Panc1 (cell line): Measurements from ENCODE around the gene BRD3OS. TPM values are rescaled to one million over a fixed set of nuclear protein-coding genes. Genes with fewer than 3 reads are reported as not detected.

Experiments used
- ATAC-seq: fragments of 200-7000 bp; cut with Tn5 transposase; 2 replicates; pipeline ENCODE4 v1.9.1; 2020; ENCODE audit warnings: mild to moderate bottlenecking, moderate library complexity
- BruUV-seq: library from RNA; stranded (reverse); fragments of 400-500 nt; replicated peaks from 2 replicates; lab custom pipeline; 2021; lab: Mats Ljungman, UMichigan
- CTCF ChIA-PET: fragments of 300-600 bp; sonication (Branson Sonifier 250); formaldehyde crosslinking; loops from one replicate; lab custom pipeline; 2022; ENCODE audit warnings: antibody characterized with exemption; lab: Charles Lee
- POLR2A ChIA-PET: fragments of 300-600 bp; sonication (Branson Sonifier 250); formaldehyde crosslinking; loops from one replicate; lab custom pipeline; 2022; ENCODE audit warnings: antibody characterized with exemption; lab: Charles Lee
- DNase-seq: peaks from one replicate; pipeline ENCODE4 v3.0.0-alpha.2; 2010; ENCODE audit warnings: low read depth, low spot score
- H3K27ac ChIP-seq: 2 replicates; pipeline ENCODE4 v1.5.1; 2011; ENCODE audit warnings: mild to moderate bottlenecking, low read length, inconsistent platforms
- H3K27me3 ChIP-seq: fragments of 200-500 bp; sonication (Bioruptor generic); 2 replicates; pipeline ENCODE4 v1.6.0; 2014; ENCODE audit warnings: low read length, inconsistent platforms; ENCODE audit not compliant: control insufficient read depth, insufficient read depth
- H3K36me3 ChIP-seq: fragments of 200-500 bp; sonication (Bioruptor generic); 2 replicates; pipeline ENCODE4 v1.5.1; 2014; ENCODE audit warnings: inconsistent platforms, mild to moderate bottlenecking, low read length, moderate library complexity; ENCODE audit not compliant: control insufficient read depth, insufficient read depth
- H3K4me1 ChIP-seq: 2 replicates; pipeline ENCODE4 v1.5.1; 2011; ENCODE audit warnings: inconsistent platforms, mild to moderate bottlenecking, low read length, moderate library complexity; ENCODE audit not compliant: control insufficient read depth, insufficient read depth
- H3K4me3 ChIP-seq, 2 experiments: 2 replicates each; pipeline ENCODE4 v1.5.1; 2011 to 2012; ENCODE audit warnings: low read depth in 2 of 2, low read length in 2 of 2, mild to moderate bottlenecking in 2 of 2, inconsistent platforms in 1 of 2, moderate library complexity in 1 of 2
- H3K9me3 ChIP-seq: fragments of 200-500 bp; sonication (Bioruptor generic); 2 replicates; pipeline ENCODE4 v1.5.1; 2014; ENCODE audit warnings: low read depth, mild to moderate bottlenecking, inconsistent platforms, low read length, moderate library complexity; ENCODE audit not compliant: control insufficient read depth, insufficient read depth
- POLR2AphosphoS5 ChIP-seq: IDR thresholded peaks from 2 replicates; pipeline ENCODE4 v1.6.1; 2012; ENCODE audit warnings: mild to moderate bottlenecking, low read depth, low read length, moderate library complexity
- SIN3A ChIP-seq: IDR thresholded peaks from 2 replicates; pipeline ENCODE4 v1.6.1; 2012; ENCODE audit warnings: low read depth, mild to moderate bottlenecking, low read length, moderate library complexity, borderline replicate concordance; ENCODE audit not compliant: insufficient read depth
- TCF7L2 ChIP-seq: IDR thresholded peaks from 2 replicates; pipeline ENCODE4 v1.6.1; 2011; ENCODE audit warnings: mild to moderate bottlenecking, low read depth, low read length, inconsistent platforms
- in situ Hi-C: cut with HindIII; loops from 2 replicates; pipeline ENCODE4 v1.10.0; 2016; ENCODE audit warnings: low sequenced_read_pairs, low pct_unique_long_range_greater_than_20kb
- intact Hi-C: fragments of 100-400 bp; cut with micrococcal nuclease; formaldehyde crosslinking; loops from one replicate; pipeline ENCODE4 v1.10.0; 2022; ENCODE audit not compliant: unreplicated experiment
- total RNA-seq: library from RNA; stranded (reverse); gene quantifications from one replicate; pipeline ENCODE4 v1.2.1, GENCODE V29; 2021; ENCODE audit not compliant: unreplicated experiment
- TF ChIP-seq, protein P1 (sequence below): fragments of 450-650 bp; IDR thresholded peaks from 2 replicates; pipeline ENCODE4 v1.5.1; 2017; ENCODE audit warnings: mild to moderate bottlenecking
- TF ChIP-seq, protein P2 (sequence below), 2 experiments: IDR thresholded peaks; 2 replicates each; pipeline ENCODE4 v1.6.1; 2011 to 2012; ENCODE audit warnings: low read depth in 2 of 2, control low read depth in 1 of 2, low read length in 1 of 2, mild to moderate bottlenecking in 1 of 2, moderate library complexity in 1 of 2; ENCODE audit not compliant: insufficient read depth in 1 of 2

BRD3OS gene
- total RNA-seq, 1 experiment from 2014 or later, result 22.1 TPM

DNA sequence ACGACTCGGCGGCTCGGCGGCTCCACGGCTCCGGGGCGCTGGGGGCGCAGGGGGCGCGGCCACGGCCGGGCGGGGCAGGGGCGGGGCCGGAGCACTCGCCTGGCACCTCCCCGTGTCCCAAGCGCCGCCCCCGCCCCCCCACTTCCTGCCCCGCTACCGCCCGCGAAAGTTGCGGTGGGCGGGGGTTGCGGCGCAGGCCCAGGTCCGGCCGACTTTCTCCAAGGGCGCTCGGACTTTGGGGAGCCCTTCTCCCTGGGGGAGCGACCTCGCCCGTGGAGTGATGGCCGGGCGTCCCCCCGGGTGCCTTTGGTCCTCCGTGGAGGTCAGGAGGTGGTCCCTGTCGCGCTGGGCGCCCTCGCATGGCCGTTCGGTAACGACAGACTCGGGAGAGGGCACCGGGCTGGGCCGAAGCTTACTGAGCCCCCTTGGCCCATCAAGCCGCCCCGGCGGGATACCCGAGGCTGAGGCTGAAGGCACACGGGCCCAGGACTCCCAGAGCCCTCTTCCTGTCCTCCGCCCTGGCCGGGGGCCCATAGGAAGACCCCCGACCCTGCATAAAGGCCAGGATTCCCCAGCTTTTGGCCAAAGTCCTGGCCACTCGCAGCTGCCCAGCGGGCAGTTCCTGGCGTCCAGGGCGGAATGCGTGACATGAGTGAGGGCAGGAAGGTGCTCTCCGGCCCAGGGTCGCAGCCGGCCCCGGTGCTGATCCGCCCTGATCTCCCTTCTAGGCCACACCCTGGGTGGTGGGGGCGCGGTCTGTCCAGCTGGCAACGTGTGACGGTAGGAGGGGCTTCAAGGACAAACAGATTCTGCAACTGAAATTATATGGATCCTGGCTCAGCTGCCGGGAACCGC is 32.3 kb upstream of the BRD3OS start:
- no peaks in the 10 kb centered on the region for H3K36me3 ChIP-seq
- ChIA-PET CTCF (interaction anchor here (0.7 to 2.3 kb wide), 4 partner anchors 63 to 263 kb away, joined by 3 to 16 read pairs (median 7); no protein-coding TSS in a partner anchor), POLR2A (interaction anchor here (0.6 kb wide), 1 partner anchor 105 kb away, joined by 3 read pairs; no protein-coding TSS in a partner anchor)
- BruUV-seq, result no TSS peak
- peak overlapping the region; percentile 86 for H3K27ac ChIP-seq
- DNase-seq (no peak), ATAC-seq (peak; percentile 78)
- peak overlapping the region; percentile 66 to 77 for H3K4me3 ChIP-seq
- H3K4me1 ChIP-seq, result peaks cover 14% of the 10 kb centered on the region
- intact Hi-C loops, result no loop called here
- in situ Hi-C loops, result no loop called here
- no peaks in the 10 kb centered on the region for H3K27me3 ChIP-seq
- TF ChIP-seq, protein P1, sequence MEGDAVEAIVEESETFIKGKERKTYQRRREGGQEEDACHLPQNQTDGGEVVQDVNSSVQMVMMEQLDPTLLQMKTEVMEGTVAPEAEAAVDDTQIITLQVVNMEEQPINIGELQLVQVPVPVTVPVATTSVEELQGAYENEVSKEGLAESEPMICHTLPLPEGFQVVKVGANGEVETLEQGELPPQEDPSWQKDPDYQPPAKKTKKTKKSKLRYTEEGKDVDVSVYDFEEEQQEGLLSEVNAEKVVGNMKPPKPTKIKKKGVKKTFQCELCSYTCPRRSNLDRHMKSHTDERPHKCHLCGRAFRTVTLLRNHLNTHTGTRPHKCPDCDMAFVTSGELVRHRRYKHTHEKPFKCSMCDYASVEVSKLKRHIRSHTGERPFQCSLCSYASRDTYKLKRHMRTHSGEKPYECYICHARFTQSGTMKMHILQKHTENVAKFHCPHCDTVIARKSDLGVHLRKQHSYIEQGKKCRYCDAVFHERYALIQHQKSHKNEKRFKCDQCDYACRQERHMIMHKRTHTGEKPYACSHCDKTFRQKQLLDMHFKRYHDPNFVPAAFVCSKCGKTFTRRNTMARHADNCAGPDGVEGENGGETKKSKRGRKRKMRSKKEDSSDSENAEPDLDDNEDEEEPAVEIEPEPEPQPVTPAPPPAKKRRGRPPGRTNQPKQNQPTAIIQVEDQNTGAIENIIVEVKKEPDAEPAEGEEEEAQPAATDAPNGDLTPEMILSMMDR, result peak; percentile 75
- no peak for TF ChIP-seq POLR2AphosphoS5
- no peaks in the 10 kb centered on the region for H3K9me3 ChIP-seq

DNA sequence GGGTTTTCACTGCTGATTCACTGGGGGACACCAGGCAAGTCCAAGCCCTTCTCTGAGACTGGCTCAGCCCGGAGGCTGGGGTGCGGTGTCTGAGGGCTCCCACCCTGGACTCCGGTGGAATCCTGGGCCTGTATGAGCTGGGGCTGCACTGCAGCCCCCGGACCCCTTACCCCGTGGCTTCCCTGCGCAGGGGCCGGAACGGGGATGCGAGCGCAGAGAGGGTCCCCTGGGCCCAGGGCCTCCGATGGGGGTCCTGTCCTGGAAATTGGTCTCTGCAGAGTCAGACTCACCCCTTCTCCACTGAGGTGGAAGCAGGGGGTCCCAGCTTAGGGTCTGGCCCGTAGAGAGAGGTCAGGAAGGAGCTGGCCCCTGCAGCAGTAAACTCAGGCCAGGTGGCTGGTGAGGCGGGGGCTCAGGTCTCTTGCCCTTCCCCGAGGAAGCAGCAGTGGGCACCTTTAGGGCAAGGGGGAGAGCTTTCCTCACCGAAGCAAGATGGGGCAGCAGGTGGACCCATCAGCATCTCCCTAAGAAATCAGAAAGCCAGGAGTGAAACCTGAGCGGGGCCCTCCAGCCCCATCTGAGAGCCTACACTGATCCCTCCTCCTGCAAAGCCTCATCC is 31.5 kb upstream of the BRD3OS start:
- ATAC-seq, result no peak
- DNase-seq, result no peak
- Histone ChIP-seq H3K36me3 (no peaks in the 10 kb centered on the region), H3K4me3 (peak overlapping the region; percentile 66 to 77), H3K27me3 (no peaks in the 10 kb centered on the region), H3K27ac (peak overlapping the region; percentile 86; the same call in 1 of the 2 replicates), H3K9me3 (no peaks in the 10 kb centered on the region), H3K4me1 (peaks cover 14% of the 10 kb centered on the region)
- TF ChIP-seq SIN3A (no peak), POLR2AphosphoS5 (no peak), TCF7L2 (no peak)
- TF ChIP-seq, protein P1, result no peak
- TF ChIP-seq, protein P2, sequence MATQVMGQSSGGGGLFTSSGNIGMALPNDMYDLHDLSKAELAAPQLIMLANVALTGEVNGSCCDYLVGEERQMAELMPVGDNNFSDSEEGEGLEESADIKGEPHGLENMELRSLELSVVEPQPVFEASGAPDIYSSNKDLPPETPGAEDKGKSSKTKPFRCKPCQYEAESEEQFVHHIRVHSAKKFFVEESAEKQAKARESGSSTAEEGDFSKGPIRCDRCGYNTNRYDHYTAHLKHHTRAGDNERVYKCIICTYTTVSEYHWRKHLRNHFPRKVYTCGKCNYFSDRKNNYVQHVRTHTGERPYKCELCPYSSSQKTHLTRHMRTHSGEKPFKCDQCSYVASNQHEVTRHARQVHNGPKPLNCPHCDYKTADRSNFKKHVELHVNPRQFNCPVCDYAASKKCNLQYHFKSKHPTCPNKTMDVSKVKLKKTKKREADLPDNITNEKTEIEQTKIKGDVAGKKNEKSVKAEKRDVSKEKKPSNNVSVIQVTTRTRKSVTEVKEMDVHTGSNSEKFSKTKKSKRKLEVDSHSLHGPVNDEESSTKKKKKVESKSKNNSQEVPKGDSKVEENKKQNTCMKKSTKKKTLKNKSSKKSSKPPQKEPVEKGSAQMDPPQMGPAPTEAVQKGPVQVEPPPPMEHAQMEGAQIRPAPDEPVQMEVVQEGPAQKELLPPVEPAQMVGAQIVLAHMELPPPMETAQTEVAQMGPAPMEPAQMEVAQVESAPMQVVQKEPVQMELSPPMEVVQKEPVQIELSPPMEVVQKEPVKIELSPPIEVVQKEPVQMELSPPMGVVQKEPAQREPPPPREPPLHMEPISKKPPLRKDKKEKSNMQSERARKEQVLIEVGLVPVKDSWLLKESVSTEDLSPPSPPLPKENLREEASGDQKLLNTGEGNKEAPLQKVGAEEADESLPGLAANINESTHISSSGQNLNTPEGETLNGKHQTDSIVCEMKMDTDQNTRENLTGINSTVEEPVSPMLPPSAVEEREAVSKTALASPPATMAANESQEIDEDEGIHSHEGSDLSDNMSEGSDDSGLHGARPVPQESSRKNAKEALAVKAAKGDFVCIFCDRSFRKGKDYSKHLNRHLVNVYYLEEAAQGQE (IDR thresholded peaks at IDR 0.05; ENCODE audit: insufficient read depth in 1 of 2, low read depth in 2 of 2, low read length in 1 of 2), result no peak
- POLR2A ChIA-PET, result interaction anchor here (0.6 kb wide), 1 partner anchor 105 kb away, joined by 3 read pairs; no protein-coding TSS in a partner anchor
- no TSS peak for BruUV-seq
- intact Hi-C loops (loop anchor here (1.0 kb wide), 1 partner anchor 200 kb away; no protein-coding TSS in a partner anchor), in situ Hi-C loops (no loop called here)
- CTCF ChIA-PET, result interaction anchor here (0.6 to 2.3 kb wide), 6 partner anchors 64 to 263 kb away, joined by 3 to 16 read pairs (median 4); no protein-coding TSS in a partner anchor
